SK-N-SH (cell line): ENCODE results near the gene LRP5.

Experiments used
- POLR2AphosphoS5 ChIP-seq: IDR thresholded peaks from 2 replicates; pipeline ENCODE4 v1.6.1; 2012; ENCODE audit warnings: low read depth, low read length
- TF ChIP-seq, protein P1 (sequence below): fragments of 200-600 bp; sonication (generic); IDR thresholded peaks from 2 replicates; pipeline ENCODE4 v1.6.1; 2017; ENCODE audit warnings: antibody characterized with exemption, mild to moderate bottlenecking, moderate library complexity

DNA sequence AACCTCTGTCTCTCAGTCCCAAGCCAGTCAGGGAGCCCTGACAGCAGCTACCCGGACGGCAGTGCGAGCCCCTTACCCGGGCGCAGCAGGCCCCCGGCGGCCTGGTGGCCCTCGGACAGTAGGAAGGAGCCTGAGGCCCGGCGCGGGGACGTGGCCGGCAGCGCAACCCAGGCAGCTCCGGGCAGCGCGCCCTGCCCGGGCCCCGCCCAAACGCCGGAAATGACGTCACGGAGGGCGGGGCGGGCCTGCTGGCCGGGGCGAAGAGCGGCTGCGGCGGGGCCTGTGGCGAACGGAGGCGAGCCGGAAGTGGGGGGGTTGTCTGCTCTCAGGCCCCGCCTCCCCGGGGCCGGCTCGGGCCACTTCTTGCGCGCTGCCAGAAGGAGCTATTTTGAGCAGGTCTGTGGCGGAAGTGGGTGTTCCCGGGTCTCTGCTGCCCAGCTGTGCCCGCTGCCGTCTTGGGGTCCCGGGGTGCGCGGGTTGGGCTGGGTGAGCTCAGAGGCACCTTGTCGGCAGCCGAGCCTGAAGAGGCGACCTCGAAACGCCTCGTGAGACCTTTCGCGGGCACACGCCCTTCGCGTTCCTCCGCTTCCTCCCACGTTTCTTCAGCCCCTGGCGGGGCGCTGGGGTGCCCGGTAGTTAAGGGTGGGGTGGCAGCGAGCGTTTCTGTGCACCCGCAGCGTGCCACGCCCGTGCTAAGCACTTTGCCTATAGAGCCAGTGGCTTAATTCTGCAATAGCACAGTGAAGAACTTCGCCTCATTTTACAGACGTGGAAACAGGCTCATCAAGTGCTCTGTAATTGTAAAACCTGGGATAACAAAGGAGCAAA lies 40.4 kb upstream of the LRP5 start, which contains the start of gene C11orf24:
- TF ChIP-seq, protein P1, sequence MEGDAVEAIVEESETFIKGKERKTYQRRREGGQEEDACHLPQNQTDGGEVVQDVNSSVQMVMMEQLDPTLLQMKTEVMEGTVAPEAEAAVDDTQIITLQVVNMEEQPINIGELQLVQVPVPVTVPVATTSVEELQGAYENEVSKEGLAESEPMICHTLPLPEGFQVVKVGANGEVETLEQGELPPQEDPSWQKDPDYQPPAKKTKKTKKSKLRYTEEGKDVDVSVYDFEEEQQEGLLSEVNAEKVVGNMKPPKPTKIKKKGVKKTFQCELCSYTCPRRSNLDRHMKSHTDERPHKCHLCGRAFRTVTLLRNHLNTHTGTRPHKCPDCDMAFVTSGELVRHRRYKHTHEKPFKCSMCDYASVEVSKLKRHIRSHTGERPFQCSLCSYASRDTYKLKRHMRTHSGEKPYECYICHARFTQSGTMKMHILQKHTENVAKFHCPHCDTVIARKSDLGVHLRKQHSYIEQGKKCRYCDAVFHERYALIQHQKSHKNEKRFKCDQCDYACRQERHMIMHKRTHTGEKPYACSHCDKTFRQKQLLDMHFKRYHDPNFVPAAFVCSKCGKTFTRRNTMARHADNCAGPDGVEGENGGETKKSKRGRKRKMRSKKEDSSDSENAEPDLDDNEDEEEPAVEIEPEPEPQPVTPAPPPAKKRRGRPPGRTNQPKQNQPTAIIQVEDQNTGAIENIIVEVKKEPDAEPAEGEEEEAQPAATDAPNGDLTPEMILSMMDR, result no peak
- peak; percentile 97 for TF ChIP-seq POLR2AphosphoS5
